ENCODE measurements around the gene TSPAN11.

- TF ChIP-seq CTCF (IDR thresholded peaks at IDR 0.05; ENCODE audit: insufficient read depth, low read depth, low read length) (no peak), EZH2 (IDR thresholded peaks at IDR 0.05; ENCODE audit: insufficient read depth, low read length) (no peak)
Observed at GRCh38 chr12:30925607-30926242, 823 bp upstream of the TSPAN11 start.

Data from astrocyte (in vitro differentiated cells and primary cell).